HepG2 (cell line): ENCODE results near the gene KMT2B. TPM values are rescaled to one million over a fixed set of nuclear protein-coding genes. Genes with fewer than 3 reads are reported as not detected.

Source experiments
- ATAC-seq: fragments of 200-7000 bp; cut with Tn5 transposase; 3 replicates; pipeline ENCODE4 v1.9.1; 2020; ENCODE audit warnings: mild to moderate bottlenecking, moderate library complexity
- BruUV-seq: library from RNA; stranded (reverse); fragments of 400-500 nt; replicated peaks from 2 replicates; lab custom pipeline; 2021; lab: Mats Ljungman, UMichigan
- CTCF ChIA-PET: fragments of 300-600 bp; formaldehyde crosslinking; extraction: SDS; loops from one replicate; lab custom pipeline; 2021; ENCODE audit warnings: low total read pairs, inconsistent platforms, low intra/inter-chr PET ratio; lab: Yijun Ruan, JAX
- POLR2A ChIA-PET: fragments of 350-600 bp; sonication (Branson Sonifier 250); formaldehyde crosslinking; loops from one replicate; lab custom pipeline; 2020; ENCODE audit warnings: antibody characterized with exemption, inconsistent platforms; lab: Yijun Ruan, JAX
- DNase-seq: peaks from one replicate; pipeline ENCODE4 v3.0.0-alpha.2; 2015; ENCODE audit warnings: low spot score
- FAIRE-seq: peaks from 3 replicates; lab custom pipeline; 2011; peaks lifted over from hg19 to GRCh38; lab: Jason Lieb, UNC
- H2AFZ ChIP-seq: one replicate; pipeline ENCODE4 v1.6.1; 2011; ENCODE audit warnings: low read length, inconsistent platforms
- H3K27ac ChIP-seq: fragments of 300-600 bp; 3 replicates; pipeline ENCODE4 v1.8.0; 2011; ENCODE audit warnings: mixed run types, mild to moderate bottlenecking, mixed read lengths, low read length, inconsistent platforms; ENCODE audit not compliant: insufficient read depth; ENCODE audit errors: extremely low read length
- H3K27me3 ChIP-seq, 2 experiments: fragments of 200-600 bp in 1 of 2; 2 replicates in 1 of 2; 3 replicates in 1 of 2; pipeline versions ENCODE4 v1.6.0 to v1.8.0; 2011; ENCODE audit warnings: low read length in 2 of 2, mild to moderate bottlenecking in 2 of 2, moderate library complexity in 2 of 2, inconsistent platforms in 1 of 2; ENCODE audit not compliant: insufficient read depth in 2 of 2, control insufficient read depth in 1 of 2
- H3K36me3 ChIP-seq, 2 experiments: fragments of 200-600 bp in 1 of 2; replicated peaks in 1 of 2; 2 replicates in 1 of 2; 3 replicates in 1 of 2; pipeline versions ENCODE4 v1.5.1 to v1.8.0; 2011; ENCODE audit warnings: low read length in 2 of 2, inconsistent platforms in 1 of 2; ENCODE audit not compliant: insufficient read depth in 2 of 2, control insufficient read depth in 1 of 2
- H3K4me1 ChIP-seq: 2 replicates; pipeline ENCODE4 v1.5.1; 2012; ENCODE audit warnings: low read length, inconsistent platforms; ENCODE audit not compliant: insufficient read depth
- H3K4me2 ChIP-seq: 2 replicates; pipeline ENCODE4 v1.6.0; 2011; ENCODE audit warnings: low read depth, low read length, inconsistent platforms
- H3K4me3 ChIP-seq, 3 experiments: fragments of 200-600 bp in 1 of 3; sonication (generic), shearing (Covaris generic) in 1 of 3; replicated peaks in 1 of 3; 2 replicates each; pipeline ENCODE4 v1.5.1; 2011 to 2016; ENCODE audit warnings: low read length in 3 of 3, inconsistent platforms in 2 of 3, low read depth in 2 of 3, mild to moderate bottlenecking in 2 of 3, control low read depth in 1 of 3, mixed read lengths in 1 of 3; ENCODE audit not compliant: insufficient read depth in 1 of 3
- H3K79me2 ChIP-seq: one replicate; pipeline ENCODE4 v1.6.1; 2011; ENCODE audit warnings: low read length, inconsistent platforms; ENCODE audit not compliant: insufficient read depth
- H3K9ac ChIP-seq: 2 replicates; pipeline ENCODE4 v1.6.0; 2011; ENCODE audit warnings: mild to moderate bottlenecking, low read depth, low read length, inconsistent platforms; ENCODE audit not compliant: insufficient read depth
- H3K9me3 ChIP-seq: 2 replicates; pipeline ENCODE4 v1.5.1; 2012; ENCODE audit warnings: mild to moderate bottlenecking, low read length
- H4K20me1 ChIP-seq: 2 replicates; pipeline ENCODE4 v1.6.0; 2011; ENCODE audit warnings: inconsistent platforms, mild to moderate bottlenecking, low read length, moderate library complexity; ENCODE audit not compliant: insufficient read depth
- ATRX ChIP-seq: sonication (generic); formaldehyde crosslinking; IDR thresholded peaks from 2 replicates; pipeline ENCODE4 v1.4.0; 2020; ENCODE audit warnings: missing genetic modification reagents, borderline replicate concordance
- DBP ChIP-seq: sonication (generic); formaldehyde crosslinking; IDR thresholded peaks from 2 replicates; pipeline ENCODE4 v1.4.0; 2020; ENCODE audit warnings: missing genetic modification reagents; ENCODE audit errors: not compliant biosample characterization
- DR1 ChIP-seq: sonication (generic); formaldehyde crosslinking; IDR thresholded peaks from 2 replicates; pipeline ENCODE4 v1.8.0; 2021; ENCODE audit warnings: mild to moderate bottlenecking, missing genetic modification reagents, inconsistent platforms
- FIP1L1 ChIP-seq: fragments of 200-400 bp; formaldehyde crosslinking; IDR thresholded peaks from 2 replicates; pipeline ENCODE4 v1.6.1; 2018; ENCODE audit warnings: low read depth, mild to moderate bottlenecking, low read length, moderate library complexity, borderline replicate concordance; ENCODE audit not compliant: insufficient read depth
- HDAC2 ChIP-seq: sonication (generic); formaldehyde crosslinking; IDR thresholded peaks from 2 replicates; pipeline ENCODE4 v1.4.0; 2020; ENCODE audit warnings: missing genetic modification reagents
- KLF9 ChIP-seq: IDR thresholded peaks from 2 replicates; pipeline ENCODE4 v1.6.1; 2016; ENCODE audit warnings: low read depth
- KMT2A ChIP-seq: sonication (generic); formaldehyde crosslinking; IDR thresholded peaks from 2 replicates; pipeline ENCODE4 v1.4.0; 2020; ENCODE audit warnings: missing genetic modification reagents
- NFYB ChIP-seq: sonication (generic); formaldehyde crosslinking; IDR thresholded peaks from 2 replicates; pipeline ENCODE4 v1.4.0; 2020; ENCODE audit warnings: missing genetic modification reagents
- TCF7 ChIP-seq: sonication (generic); IDR thresholded peaks from 2 replicates; pipeline ENCODE4 v1.6.1; 2016; ENCODE audit warnings: antibody characterized with exemption, low read depth
- USF2 ChIP-seq, 2 experiments: sonication (generic) in 1 of 2; formaldehyde crosslinking in 1 of 2; IDR thresholded peaks; 2 replicates each; pipeline versions ENCODE4 v1.5.1 to v1.6.1; 2011 to 2020; ENCODE audit warnings: borderline replicate concordance in 1 of 2, low read depth in 1 of 2, low read length in 1 of 2, mild to moderate bottlenecking in 1 of 2, missing genetic modification reagents in 1 of 2, moderate library complexity in 1 of 2
- ZBTB14 ChIP-seq: sonication (generic); formaldehyde crosslinking; IDR thresholded peaks from 2 replicates; pipeline ENCODE4 v1.4.0; 2020; ENCODE audit warnings: missing genetic modification reagents
- ZBTB3 ChIP-seq: sonication (generic); formaldehyde crosslinking; IDR thresholded peaks from 2 replicates; pipeline ENCODE4 v1.4.0; 2020; ENCODE audit warnings: low read depth, mild to moderate bottlenecking, moderate library complexity, missing genetic modification reagents, borderline replicate concordance
- ZFP41 ChIP-seq: sonication (generic); formaldehyde crosslinking; IDR thresholded peaks from 2 replicates; pipeline ENCODE4 v1.4.0; 2020; ENCODE audit warnings: mild to moderate bottlenecking, missing genetic modification reagents, borderline replicate concordance
- ZNF274 ChIP-seq: sonication (generic); formaldehyde crosslinking; IDR thresholded peaks from 2 replicates; pipeline ENCODE4 v1.5.1; 2020; ENCODE audit warnings: mild to moderate bottlenecking, missing genetic modification reagents
- ZNF703 ChIP-seq: sonication (generic); formaldehyde crosslinking; IDR thresholded peaks from 2 replicates; pipeline ENCODE4 v1.5.1; 2020; ENCODE audit warnings: missing genetic modification reagents, mild to moderate bottlenecking, moderate library complexity, borderline replicate concordance
- ZNF713 ChIP-seq: sonication (generic); formaldehyde crosslinking; IDR thresholded peaks from 2 replicates; pipeline ENCODE4 v1.4.0; 2020; ENCODE audit warnings: mild to moderate bottlenecking, missing genetic modification reagents
- ZNF737 ChIP-seq: sonication (generic); formaldehyde crosslinking; IDR thresholded peaks from 2 replicates; pipeline ENCODE4 v1.5.0; 2020; ENCODE audit warnings: missing genetic modification reagents, mild to moderate bottlenecking, borderline replicate concordance
- WGBS: methylation state at CpG from one replicate; pipeline ENCODE4 v1.1.6; 2017; ENCODE audit warnings: low lambda C conversion rate; 5-methylcytosine and 5-hydroxymethylcytosine counted together
- in situ Hi-C: cut with HindIII; loops from 2 replicates; pipeline ENCODE4 v1.10.0; 2017; ENCODE audit warnings: low pct_unique_long_range_greater_than_20kb; ENCODE audit not compliant: extremely low pct_ligation_motif_present
- intact Hi-C: fragments of 100-400 bp; cut with micrococcal nuclease; formaldehyde crosslinking; loops from one replicate; pipeline ENCODE4 v1.10.0; 2022; ENCODE audit not compliant: unreplicated experiment
- polyA plus RNA-seq, 8 experiments: library from polyadenylated mRNA; depleted of rRNA in 3 of 8; stranded (reverse) in 7 of 8; unstranded in 1 of 8; fragments of >200 nt; fragmentation: Illumina TruSeq in 4 of 8; extraction: Trizol in 4 of 8; gene quantifications; 2 replicates each; pipeline versions ENCODE4 v1.2.1 to v1.2.3, GENCODE V29; 2011 to 2016; ENCODE audit warnings: low read depth in 4 of 8, missing spikeins in 1 of 8, mixed read lengths in 1 of 8; ENCODE audit not compliant: insufficient read depth in 1 of 8
- total RNA-seq, 5 experiments: library from RNA; depleted of rRNA; stranded (reverse); fragments of >200 nt; fragmentation: Illumina TruSeq; extraction: Trizol; gene quantifications; 2 replicates each; pipeline ENCODE4 v1.2.3, GENCODE V29; 2016; ENCODE audit warnings: low read depth in 1 of 5

The KMT2B gene
- total and polyA plus RNA-seq, 2 of the 13 experiments (the other 11 are each of a cell fraction or from before 2014, with no cell fraction given) = 6.2 to 16.9 TPM

- H3K9me3 ChIP-seq = no peaks in the 10 kb centered on the region
- no peaks in the 10 kb centered on the region for H4K20me1 ChIP-seq
- no peak overlapping the region for H3K4me2 ChIP-seq
- BruUV-seq = no TSS peak
- no peak overlapping the region for H3K27ac ChIP-seq
- H3K36me3 ChIP-seq = peaks cover 3 to 20% of the 10 kb centered on the region in 2 experiments; a peak in 3 of 5 replicates
- ChIA-PET CTCF (no interaction called here), POLR2A (no interaction called here)
- WGBS = 93% methylated on average over 19 of the region's 20 CpGs
- in situ Hi-C loops = no loop called here
- no peak for FAIRE-seq
- no peak overlapping the region for H3K4me3 ChIP-seq
- TF ChIP-seq ATRX (CRISPR knock-in tag) (no peak), ZNF274 (no peak), KMT2A (CRISPR knock-in tag) (no peak), ZNF703 (CRISPR knock-in tag) (no peak), TCF7 (no peak), ZNF713 (CRISPR knock-in tag) (no peak), ZNF737 (no peak), ZBTB3 (no peak), NFYB (no peak), KLF9 (CRISPR knock-in tag) (no peak), HDAC2 (CRISPR knock-in tag) (no peak), ZBTB14 (CRISPR knock-in tag) (no peak), DBP (CRISPR knock-in tag) (no peak), DR1 (no peak), ZFP41 (CRISPR knock-in tag) (no peak), FIP1L1 (no peak), USF2 (IDR thresholded peaks at IDR 0.05; ENCODE audit: low read depth, low read length) (no peak), USF2 (CRISPR knock-in tag; IDR thresholded peaks at IDR 0.05; ENCODE audit: borderline replicate concordance) (no peak)
- intact Hi-C loops = no loop called here
- H3K4me1 ChIP-seq = peaks cover 21% of the 10 kb centered on the region
- H3K79me2 ChIP-seq = peaks cover 11% of the 10 kb centered on the region
- H2AFZ ChIP-seq = no peak overlapping the region
- no peak for DNase-seq
- no peaks in the 10 kb centered on the region; a peak in 1 of 5 replicates for H3K27me3 ChIP-seq
- ATAC-seq = no peak
- no peak overlapping the region for H3K9ac ChIP-seq
These were observed 35.0 kb downstream of the KMT2B start for GRCh38 chr19:35752746-35753350.
